CD4-positive, alpha-beta T cell (primary cell): ENCODE data around the gene TCEA3. TPM values are rescaled to one million over a fixed set of nuclear protein-coding genes. Genes with fewer than 3 reads are reported as not detected.

ENCODE experiments used
- ATAC-seq: fragments of 200-7000 bp; cut with Tn5 transposase; one replicate; pipeline ENCODE4 v1.10.0; 2022; ENCODE audit warnings: mild to moderate bottlenecking; ENCODE audit not compliant: poor library complexity
- CTCF ChIA-PET: fragments of 350-600 bp; sonication (Branson Sonifier 250); formaldehyde crosslinking; loops from one replicate; lab custom pipeline; 2021; ENCODE audit warnings: antibody characterized with exemption, inconsistent platforms; lab: Charles Lee
- POLR2A ChIA-PET: fragments of 350-600 bp; sonication (Branson Sonifier 250); formaldehyde crosslinking; loops from one replicate; lab custom pipeline; 2021; ENCODE audit warnings: antibody characterized with exemption, inconsistent platforms; lab: Charles Lee
- DNase-seq, 14 experiments: peaks; one replicate each; pipeline ENCODE4 v3.0.0-alpha.2; 2013 to 2020; ENCODE audit warnings: mixed read lengths in 2 of 14
- H3K27ac ChIP-seq, 2 donors: one replicate each; pipeline versions ENCODE4 v1.5.1 to v1.7.0; 2013; ENCODE audit warnings: low read length in 2 of 2, low read depth in 1 of 2, mild to moderate bottlenecking in 1 of 2
- H3K27me3 ChIP-seq, 2 experiments: 1 replicate in 1 of 2; 2 replicates in 1 of 2; pipeline versions ENCODE4 v1.6.1 to v1.7.0; 2013; ENCODE audit warnings: low read length in 2 of 2, control low read depth in 1 of 2, mild to moderate bottlenecking in 1 of 2, moderate library complexity in 1 of 2; ENCODE audit not compliant: insufficient read depth in 2 of 2, control insufficient read depth in 1 of 2
- H3K36me3 ChIP-seq: one replicate; pipeline ENCODE4 v1.6.1; 2013; ENCODE audit warnings: low read length, control low read depth; ENCODE audit not compliant: insufficient read depth
- H3K4me1 ChIP-seq: one replicate; pipeline ENCODE4 v1.6.1; 2013; ENCODE audit warnings: low read length, control low read depth; ENCODE audit not compliant: insufficient read depth
- H3K4me3 ChIP-seq: one replicate; pipeline ENCODE4 v1.5.1; 2013; ENCODE audit warnings: mild to moderate bottlenecking, low read length, moderate library complexity
- H3K9me3 ChIP-seq, 2 experiments: 1 replicate in 1 of 2; 2 replicates in 1 of 2; pipeline versions ENCODE4 v1.6.1 to v1.7.0; 2013; ENCODE audit warnings: low read length in 2 of 2, mild to moderate bottlenecking in 2 of 2, control low read depth in 1 of 2, moderate library complexity in 1 of 2; ENCODE audit not compliant: control insufficient read depth in 1 of 2, insufficient read depth in 1 of 2
- H3K27ac Mint-ChIP-seq: one replicate; pipeline ENCODE4 v1.8.0; 2020; ENCODE audit warnings: mixed read lengths
- H3K27me3 Mint-ChIP-seq: one replicate; pipeline ENCODE4 v1.8.0; 2021; ENCODE audit warnings: mixed read lengths
- H3K36me3 Mint-ChIP-seq: one replicate; pipeline ENCODE4 v1.8.0; 2021; ENCODE audit warnings: low read depth, mixed read lengths
- H3K4me1 Mint-ChIP-seq: one replicate; pipeline ENCODE4 v1.8.0; 2021; ENCODE audit warnings: low read depth, mixed read lengths
- H3K4me3 Mint-ChIP-seq: one replicate; pipeline ENCODE4 v1.8.0; 2020; ENCODE audit warnings: mild to moderate bottlenecking, mixed read lengths
- H3K9me3 Mint-ChIP-seq: one replicate; pipeline ENCODE4 v1.8.0; 2020; ENCODE audit warnings: mixed read lengths
- CTCF ChIP-seq: fragments of 200-600 bp; IDR thresholded peaks from one replicate; pipeline ENCODE4 v1.8.0; 2022; ENCODE audit warnings: antibody characterized with exemption, mild to moderate bottlenecking
- intact Hi-C, 2 experiments: fragments of 100-400 bp; cut with DNase I in 1 of 2; cut with micrococcal nuclease in 1 of 2; formaldehyde crosslinking; loops; one replicate each; pipeline versions ENCODE4 v1.15.1 to v1.9.0; 2023 to 2025; cut with DNase I, micrococcal nuclease
- total RNA-seq, 174 experiments: library from RNA in 2 of 174; stranded (reverse) in 2 of 174; gene quantifications; one replicate each; pipeline ENCODE4 v1.2.3 and lab custom pipeline; 2021 to 2026

Gene TCEA3
- total RNA-seq, 2 experiments from 2014 or later: 33.1 to 34.6 TPM

GRCh38 chr1:23371987-23372880 lies 52.3 kb downstream of the TCEA3 start:
- Histone ChIP-seq H3K27ac (no peak overlapping the region), H3K36me3 (no peaks in the 10 kb centered on the region), H3K9me3 (no peaks in the 10 kb centered on the region), H3K27me3 (no peaks in the 10 kb centered on the region), H3K4me3 (no peak overlapping the region), H3K4me1 (peaks cover 27% of the 10 kb centered on the region)
- DNase-seq (no peak), ATAC-seq (no peak)
- Mint-ChIP-seq H3K36me3 (peaks cover 16% of the 10 kb centered on the region), H3K4me1 (peaks cover 27% of the 10 kb centered on the region), H3K4me3 (peak overlapping the region; percentile 15), H3K27me3 (no peaks in the 10 kb centered on the region), H3K27ac (no peak overlapping the region), H3K9me3 (no peaks in the 10 kb centered on the region)
- ChIA-PET POLR2A (no interaction called here), CTCF (no interaction called here)
- TF ChIP-seq CTCF: no peak
- intact Hi-C loops: no loop called here

GRCh38 chr1:23370709-23371584 lies 53.6 kb downstream of the TCEA3 start:
- POLR2A ChIA-PET: interaction anchor here (0.7 to 3.9 kb wide), 2 partner anchors 26 to 169 kb away, joined by 3 to 116 read pairs; partner anchors contain the start of gene HNRNPR
- peaks cover 40% of the 10 kb centered on the region for H3K4me1 Mint-ChIP-seq
- Histone ChIP-seq H3K4me3 (no peak overlapping the region), H3K36me3 (peaks cover 3% of the 10 kb centered on the region), H3K9me3 (no peaks in the 10 kb centered on the region), H3K27ac (no peak overlapping the region), H3K4me1 (peaks cover 29% of the 10 kb centered on the region), H3K27me3 (no peaks in the 10 kb centered on the region)
- H3K27me3 Mint-ChIP-seq: no peaks in the 10 kb centered on the region
- CTCF ChIA-PET: no interaction called here
- intact Hi-C loops: no loop called here
- DNase-seq (no peak), ATAC-seq (no peak)
- H3K4me3 Mint-ChIP-seq: peak overlapping the region; percentile 100
- peaks cover 29% of the 10 kb centered on the region for H3K36me3 Mint-ChIP-seq
- H3K27ac Mint-ChIP-seq: no peak overlapping the region
- TF ChIP-seq CTCF: no peak
- H3K9me3 Mint-ChIP-seq: no peaks in the 10 kb centered on the region

GRCh38 chr1:23370330-23370708 lies 54.2 kb downstream of the TCEA3 start:
- H3K4me1 ChIP-seq: peaks cover 29% of the 10 kb centered on the region
- H3K36me3 ChIP-seq: peaks cover 3% of the 10 kb centered on the region
- POLR2A ChIA-PET: interaction anchor here (0.7 to 3.9 kb wide), 2 partner anchors 26 to 170 kb away, joined by 3 to 116 read pairs; partner anchors contain the start of gene HNRNPR
- DNase-seq (no peak), ATAC-seq (no peak)
- H3K4me3 ChIP-seq: no peak overlapping the region
- CTCF ChIA-PET: no interaction called here
- Mint-ChIP-seq H3K27me3 (no peaks in the 10 kb centered on the region), H3K4me1 (peaks cover 43% of the 10 kb centered on the region), H3K9me3 (no peaks in the 10 kb centered on the region), H3K4me3 (peak overlapping the region; percentile 100), H3K36me3 (peaks cover 33% of the 10 kb centered on the region), H3K27ac (peak overlapping the region; percentile 95)
- H3K27me3 ChIP-seq: no peaks in the 10 kb centered on the region
- TF ChIP-seq CTCF: no peak
- H3K27ac ChIP-seq: no peak overlapping the region
- H3K9me3 ChIP-seq: no peaks in the 10 kb centered on the region
- intact Hi-C loops: no loop called here
